HCT116 (cell line): ENCODE data around the gene CELF4.

Source experiments
- CBX3 ChIP-seq: IDR thresholded peaks from 2 replicates; pipeline ENCODE4 v1.6.1; 2012; ENCODE audit warnings: low read depth
- EZH2 ChIP-seq: fragments of 200-600 bp; sonication (generic); IDR thresholded peaks from 2 replicates; pipeline ENCODE4 v1.6.1; 2017; ENCODE audit warnings: antibody characterized with exemption, mixed run types
- POLR2A ChIP-seq: IDR thresholded peaks from 2 replicates; pipeline ENCODE4 v1.7.0; 2011; ENCODE audit warnings: borderline replicate concordance; ENCODE audit not compliant: insufficient read depth, insufficient read length; ENCODE audit errors: extremely low read depth
- POLR2AphosphoS5 ChIP-seq: IDR thresholded peaks from 2 replicates; pipeline ENCODE4 v1.6.1; 2011; ENCODE audit warnings: mild to moderate bottlenecking, low read depth, low read length, moderate library complexity
- SP1 ChIP-seq: IDR thresholded peaks from 2 replicates; pipeline ENCODE4 v1.6.1; 2012; ENCODE audit warnings: low read depth
- SRF ChIP-seq: IDR thresholded peaks from 2 replicates; pipeline ENCODE4 v1.6.1; 2012; ENCODE audit warnings: low read depth
- ZNF274 ChIP-seq: fragments of 200-500 bp; sonication (Bioruptor generic); IDR thresholded peaks from 2 replicates; pipeline ENCODE4 v1.6.1; 2014; ENCODE audit warnings: mild to moderate bottlenecking, low read depth, low read length, inconsistent platforms
- TF ChIP-seq, protein P1 (sequence below), 3 experiments: fragments of 200-600 bp in 1 of 3; sonication (generic) in 1 of 3; IDR thresholded peaks in 2 of 3; conservative IDR thresholded peaks in 1 of 3; 2 replicates each; pipeline ENCODE4 v1.5.1; 2012 to 2017; ENCODE audit warnings: low read depth in 2 of 3, low read length in 2 of 3, antibody characterized with exemption in 1 of 3, borderline replicate concordance in 1 of 3, control low read depth in 1 of 3, mild to moderate bottlenecking in 1 of 3, mixed read lengths in 1 of 3, mixed run types in 1 of 3, moderate library complexity in 1 of 3; ENCODE audit not compliant: insufficient read depth in 1 of 3
- TF ChIP-seq, protein P2 (sequence below): IDR thresholded peaks from 2 replicates; pipeline ENCODE4 v1.6.1; 2012; ENCODE audit warnings: low read depth
- TF ChIP-seq, protein P3 (sequence below): IDR thresholded peaks from 2 replicates; pipeline ENCODE4 v1.6.1; 2011; ENCODE audit warnings: mild to moderate bottlenecking, low read length, moderate library complexity; ENCODE audit not compliant: insufficient replicate concordance; ENCODE audit errors: extremely low read depth

DNA sequence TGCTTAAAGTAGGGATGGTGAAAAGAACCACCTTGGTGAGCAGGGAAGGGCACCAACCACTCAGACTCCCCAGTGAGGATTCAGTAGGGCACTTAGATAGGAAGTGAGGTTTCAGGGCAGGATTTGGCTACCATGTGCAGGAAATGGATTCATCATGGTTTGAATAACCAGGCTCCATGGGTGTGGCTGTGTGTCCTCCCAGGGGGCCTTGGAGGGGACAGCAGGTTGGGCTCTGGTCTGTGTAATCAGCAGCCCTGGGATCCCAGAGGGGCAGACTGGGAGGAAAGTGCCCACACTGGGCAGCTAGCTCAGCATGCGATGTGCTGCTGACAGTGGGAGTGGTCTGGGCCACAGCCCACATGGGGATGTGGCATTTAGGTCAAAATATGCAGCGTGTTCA is 224.6 kb downstream of the CELF4 start:
- TF ChIP-seq, protein P1, sequence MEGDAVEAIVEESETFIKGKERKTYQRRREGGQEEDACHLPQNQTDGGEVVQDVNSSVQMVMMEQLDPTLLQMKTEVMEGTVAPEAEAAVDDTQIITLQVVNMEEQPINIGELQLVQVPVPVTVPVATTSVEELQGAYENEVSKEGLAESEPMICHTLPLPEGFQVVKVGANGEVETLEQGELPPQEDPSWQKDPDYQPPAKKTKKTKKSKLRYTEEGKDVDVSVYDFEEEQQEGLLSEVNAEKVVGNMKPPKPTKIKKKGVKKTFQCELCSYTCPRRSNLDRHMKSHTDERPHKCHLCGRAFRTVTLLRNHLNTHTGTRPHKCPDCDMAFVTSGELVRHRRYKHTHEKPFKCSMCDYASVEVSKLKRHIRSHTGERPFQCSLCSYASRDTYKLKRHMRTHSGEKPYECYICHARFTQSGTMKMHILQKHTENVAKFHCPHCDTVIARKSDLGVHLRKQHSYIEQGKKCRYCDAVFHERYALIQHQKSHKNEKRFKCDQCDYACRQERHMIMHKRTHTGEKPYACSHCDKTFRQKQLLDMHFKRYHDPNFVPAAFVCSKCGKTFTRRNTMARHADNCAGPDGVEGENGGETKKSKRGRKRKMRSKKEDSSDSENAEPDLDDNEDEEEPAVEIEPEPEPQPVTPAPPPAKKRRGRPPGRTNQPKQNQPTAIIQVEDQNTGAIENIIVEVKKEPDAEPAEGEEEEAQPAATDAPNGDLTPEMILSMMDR (IDR thresholded peaks at IDR 0.05 in 2 of 3, conservative IDR thresholded peaks at IDR 0.05 in 1 of 3; ENCODE audit: borderline replicate concordance in 1 of 3, insufficient read depth in 1 of 3, low read depth in 2 of 3, low read length in 2 of 3) = no peak
- no peak for TF ChIP-seq SP1
- TF ChIP-seq CBX3 = no peak
- no peak for TF ChIP-seq SRF
- no peak for TF ChIP-seq POLR2AphosphoS5
- TF ChIP-seq, protein P2, sequence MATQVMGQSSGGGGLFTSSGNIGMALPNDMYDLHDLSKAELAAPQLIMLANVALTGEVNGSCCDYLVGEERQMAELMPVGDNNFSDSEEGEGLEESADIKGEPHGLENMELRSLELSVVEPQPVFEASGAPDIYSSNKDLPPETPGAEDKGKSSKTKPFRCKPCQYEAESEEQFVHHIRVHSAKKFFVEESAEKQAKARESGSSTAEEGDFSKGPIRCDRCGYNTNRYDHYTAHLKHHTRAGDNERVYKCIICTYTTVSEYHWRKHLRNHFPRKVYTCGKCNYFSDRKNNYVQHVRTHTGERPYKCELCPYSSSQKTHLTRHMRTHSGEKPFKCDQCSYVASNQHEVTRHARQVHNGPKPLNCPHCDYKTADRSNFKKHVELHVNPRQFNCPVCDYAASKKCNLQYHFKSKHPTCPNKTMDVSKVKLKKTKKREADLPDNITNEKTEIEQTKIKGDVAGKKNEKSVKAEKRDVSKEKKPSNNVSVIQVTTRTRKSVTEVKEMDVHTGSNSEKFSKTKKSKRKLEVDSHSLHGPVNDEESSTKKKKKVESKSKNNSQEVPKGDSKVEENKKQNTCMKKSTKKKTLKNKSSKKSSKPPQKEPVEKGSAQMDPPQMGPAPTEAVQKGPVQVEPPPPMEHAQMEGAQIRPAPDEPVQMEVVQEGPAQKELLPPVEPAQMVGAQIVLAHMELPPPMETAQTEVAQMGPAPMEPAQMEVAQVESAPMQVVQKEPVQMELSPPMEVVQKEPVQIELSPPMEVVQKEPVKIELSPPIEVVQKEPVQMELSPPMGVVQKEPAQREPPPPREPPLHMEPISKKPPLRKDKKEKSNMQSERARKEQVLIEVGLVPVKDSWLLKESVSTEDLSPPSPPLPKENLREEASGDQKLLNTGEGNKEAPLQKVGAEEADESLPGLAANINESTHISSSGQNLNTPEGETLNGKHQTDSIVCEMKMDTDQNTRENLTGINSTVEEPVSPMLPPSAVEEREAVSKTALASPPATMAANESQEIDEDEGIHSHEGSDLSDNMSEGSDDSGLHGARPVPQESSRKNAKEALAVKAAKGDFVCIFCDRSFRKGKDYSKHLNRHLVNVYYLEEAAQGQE = no peak
- TF ChIP-seq, protein P3, sequence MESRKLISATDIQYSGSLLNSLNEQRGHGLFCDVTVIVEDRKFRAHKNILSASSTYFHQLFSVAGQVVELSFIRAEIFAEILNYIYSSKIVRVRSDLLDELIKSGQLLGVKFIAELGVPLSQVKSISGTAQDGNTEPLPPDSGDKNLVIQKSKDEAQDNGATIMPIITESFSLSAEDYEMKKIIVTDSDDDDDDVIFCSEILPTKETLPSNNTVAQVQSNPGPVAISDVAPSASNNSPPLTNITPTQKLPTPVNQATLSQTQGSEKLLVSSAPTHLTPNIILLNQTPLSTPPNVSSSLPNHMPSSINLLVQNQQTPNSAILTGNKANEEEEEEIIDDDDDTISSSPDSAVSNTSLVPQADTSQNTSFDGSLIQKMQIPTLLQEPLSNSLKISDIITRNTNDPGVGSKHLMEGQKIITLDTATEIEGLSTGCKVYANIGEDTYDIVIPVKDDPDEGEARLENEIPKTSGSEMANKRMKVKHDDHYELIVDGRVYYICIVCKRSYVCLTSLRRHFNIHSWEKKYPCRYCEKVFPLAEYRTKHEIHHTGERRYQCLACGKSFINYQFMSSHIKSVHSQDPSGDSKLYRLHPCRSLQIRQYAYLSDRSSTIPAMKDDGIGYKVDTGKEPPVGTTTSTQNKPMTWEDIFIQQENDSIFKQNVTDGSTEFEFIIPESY = no peak
- TF ChIP-seq POLR2A = no peak
- TF ChIP-seq EZH2 = no peak
- no peak for TF ChIP-seq ZNF274
